KG1 (cell line): ENCODE measurements around the gene PTPRG.

Source experiments
- DNase-seq: peaks from one replicate; lab custom pipeline; 2025; lab: John Stamatoyannopoulos, UW

Gene PTPRG

DNA sequence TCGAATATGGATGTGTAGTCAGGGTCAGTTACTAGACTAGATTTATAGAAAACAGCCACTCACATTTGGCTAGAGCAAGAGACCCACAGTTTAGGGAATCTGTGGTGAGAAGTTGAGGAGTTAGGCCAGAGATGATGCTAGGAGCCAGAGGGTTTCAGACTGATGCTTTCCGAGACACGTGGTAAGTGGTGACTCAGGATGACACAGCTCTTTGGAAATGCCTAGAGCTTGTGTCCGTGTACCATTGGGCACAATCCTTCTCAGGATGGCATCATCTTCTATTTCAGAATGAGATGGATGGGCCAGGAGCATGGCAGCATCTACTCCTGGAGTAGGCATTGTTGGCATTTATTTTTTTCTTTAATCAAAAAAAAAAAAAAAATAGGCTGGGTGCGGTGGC, 28.5 kb downstream of the PTPRG start:
- no peak for DNase-seq

DNA sequence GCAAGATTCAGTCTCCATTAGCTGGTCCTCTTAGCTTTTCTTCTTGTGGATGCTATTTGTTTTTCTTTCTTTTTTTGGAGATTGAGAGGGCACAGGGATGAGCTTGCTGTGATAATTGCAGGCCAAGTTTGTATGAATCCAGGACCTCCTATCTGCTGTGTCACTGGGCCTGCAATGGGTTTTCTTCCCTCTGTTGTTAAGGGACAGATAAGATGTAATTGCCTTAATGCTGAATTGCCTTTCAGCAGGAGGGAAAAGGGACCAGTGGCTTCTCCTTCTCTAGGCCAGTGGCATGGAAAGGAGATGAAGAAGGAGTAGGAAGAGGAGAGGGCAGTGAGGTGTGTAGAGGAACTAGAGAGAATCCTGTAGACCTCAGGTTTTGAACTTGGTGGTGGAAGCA, 29.9 kb downstream of the PTPRG start:
- no peak for DNase-seq

DNA sequence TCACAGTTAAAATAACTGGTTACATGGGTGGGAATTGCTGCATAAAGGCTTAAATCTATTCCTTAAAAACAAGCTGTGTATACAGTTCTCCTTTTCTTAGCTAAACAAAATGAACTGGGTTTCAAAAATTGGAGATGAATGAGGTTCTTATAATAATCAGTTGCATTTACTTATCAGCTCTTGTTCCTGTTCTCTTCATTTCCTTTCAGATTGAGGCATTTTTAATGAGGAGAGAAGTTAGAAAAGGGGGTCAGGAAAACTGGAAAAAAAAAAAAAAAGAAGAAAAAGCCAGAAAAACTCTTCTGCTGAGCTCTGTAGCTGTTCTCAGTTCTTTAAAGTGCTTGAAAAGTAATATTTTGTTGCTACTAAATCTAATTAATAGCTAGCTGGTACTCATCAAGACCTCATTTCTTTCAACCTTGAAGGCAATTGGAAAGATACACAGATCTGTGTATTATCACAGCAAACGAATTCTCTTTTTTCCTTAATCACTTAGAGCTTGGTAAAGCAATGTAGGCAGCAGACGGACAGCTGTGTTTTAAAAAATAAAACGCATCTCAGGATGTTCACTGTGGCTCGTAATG, 32.2 kb downstream of the PTPRG start:
- no peak for DNase-seq

DNA sequence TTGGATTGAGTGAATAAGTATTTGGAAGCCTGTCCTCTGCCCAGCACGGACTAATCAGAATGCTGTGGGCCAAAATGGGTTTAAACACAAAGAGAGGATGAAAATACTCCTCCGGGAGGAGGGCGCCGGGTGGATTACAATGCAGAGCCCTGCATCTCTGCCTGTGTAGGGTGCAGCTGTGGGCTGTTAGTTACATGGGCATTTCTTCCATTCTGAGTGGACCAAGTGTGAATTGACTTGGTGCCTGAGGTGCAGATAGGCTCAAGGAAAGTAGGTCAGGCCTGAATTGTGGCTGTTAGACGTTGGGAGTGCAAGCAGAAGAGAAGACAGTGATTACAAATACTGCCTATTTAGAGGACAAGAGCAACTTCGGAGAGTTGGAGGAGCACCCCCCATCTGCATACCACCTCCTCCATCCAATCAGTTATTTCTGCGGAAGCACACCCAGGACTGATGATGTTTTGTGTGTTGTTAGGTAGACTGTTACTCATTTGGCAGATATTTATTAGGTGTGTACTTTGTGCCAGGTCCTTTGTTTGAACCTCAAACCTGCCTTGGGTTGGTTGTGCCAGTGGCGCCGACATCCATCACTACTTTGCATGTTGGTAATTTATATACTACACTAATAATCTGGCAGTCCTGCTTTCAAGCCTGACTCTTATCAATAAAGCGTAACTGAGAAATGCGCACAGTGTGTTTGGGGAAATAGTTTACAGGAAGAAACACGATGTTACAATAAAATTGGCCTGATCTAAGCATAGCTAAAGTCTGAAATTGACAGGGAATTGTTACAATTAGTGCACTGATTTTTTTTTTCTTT, 33.0 kb downstream of the PTPRG start:
- DNase-seq = no peak

DNA sequence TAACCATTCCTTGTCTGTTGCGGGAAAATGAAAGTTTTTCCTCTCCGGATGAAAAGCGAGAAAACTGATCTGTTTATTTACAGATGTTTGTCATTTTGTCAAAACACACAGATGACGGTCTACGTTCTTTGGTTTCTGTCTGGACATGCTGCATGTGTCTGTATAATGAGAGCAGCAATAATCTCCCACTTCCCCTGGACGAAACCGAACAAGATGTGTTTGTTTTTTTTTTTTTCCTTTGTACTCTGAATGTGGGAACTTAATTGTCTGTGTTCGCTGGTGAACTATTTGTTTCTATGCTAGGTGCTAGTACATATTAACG, 33.6 kb downstream of the PTPRG start:
- DNase-seq = no peak

DNA sequence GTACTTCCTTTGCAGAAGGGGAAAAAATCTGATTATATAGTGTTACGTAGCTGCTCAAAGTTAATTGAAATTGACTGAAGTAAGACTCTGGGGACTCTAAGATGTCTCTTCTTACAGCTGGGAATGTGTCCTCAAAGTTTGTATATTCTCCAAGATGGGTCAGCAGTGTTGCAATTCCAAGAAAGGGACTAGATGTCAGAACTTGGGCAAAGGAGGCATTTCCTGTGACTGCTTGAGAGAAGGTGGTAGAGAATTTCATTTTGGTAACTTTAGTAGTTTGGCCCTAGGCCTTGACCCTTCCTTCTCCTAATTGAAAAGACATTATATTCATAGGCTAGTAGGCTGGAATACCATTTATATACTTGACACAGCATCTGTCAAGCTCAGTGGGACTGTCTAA, 33.9 kb downstream of the PTPRG start:
- DNase-seq = no peak

DNA sequence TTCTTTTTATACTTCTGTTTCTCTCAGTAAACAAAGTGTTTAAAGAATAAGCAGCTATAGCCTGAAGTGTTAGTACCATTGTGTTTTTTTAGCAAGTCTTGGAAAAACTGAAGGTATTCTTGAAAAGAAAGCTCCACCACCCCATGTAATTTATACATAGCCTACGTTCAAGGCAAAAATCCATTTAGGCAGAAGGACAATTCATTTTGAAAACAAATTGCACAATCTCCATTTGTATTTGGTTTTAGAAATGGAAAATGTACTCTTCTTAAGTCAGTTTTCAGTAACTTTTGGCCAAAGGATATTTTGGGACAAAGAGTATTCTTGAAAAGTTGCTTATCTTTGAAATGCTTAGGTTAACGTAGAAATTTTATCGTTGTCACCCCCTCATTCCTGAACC, 34.5 kb downstream of the PTPRG start:
- DNase-seq = no peak

DNA sequence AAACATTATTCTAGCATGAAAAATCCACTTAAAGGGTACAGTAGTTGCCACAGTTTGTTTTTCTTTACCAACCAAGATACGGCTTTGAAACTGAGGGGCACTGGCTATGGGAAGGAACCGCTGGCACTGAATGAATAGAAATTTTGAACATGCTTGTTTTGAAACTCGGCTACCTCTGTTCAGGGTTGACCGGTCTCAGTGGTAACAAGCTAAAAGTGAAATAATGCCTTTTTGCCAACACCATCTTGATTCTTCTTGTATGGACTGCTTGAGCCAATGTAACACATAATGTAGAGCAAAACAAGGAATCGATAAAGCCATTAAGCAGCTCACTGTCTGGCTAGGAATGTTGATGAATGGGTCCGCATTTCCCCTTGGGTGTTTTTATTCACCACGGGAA, 36.5 kb downstream of the PTPRG start:
- DNase-seq = no peak

DNA sequence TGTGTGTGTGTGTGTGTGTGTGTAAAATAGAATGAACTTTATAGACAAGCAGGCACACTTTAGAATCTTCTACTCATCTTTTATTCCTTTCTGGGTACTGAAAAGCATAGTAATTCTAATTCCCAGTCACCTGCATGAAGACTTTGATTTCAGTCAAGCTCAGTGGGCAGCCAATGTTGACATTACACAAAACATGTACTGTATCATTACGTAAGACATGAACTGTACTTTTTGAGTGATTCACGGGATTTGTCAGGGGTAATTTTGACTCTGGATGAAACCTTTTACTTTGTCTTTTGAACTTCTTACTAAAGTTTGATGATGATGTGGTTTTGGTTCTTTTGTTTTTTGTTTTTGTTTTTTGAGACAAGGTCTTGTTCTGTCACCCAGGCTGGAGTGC, 38.8 kb downstream of the PTPRG start:
- no peak for DNase-seq

DNA sequence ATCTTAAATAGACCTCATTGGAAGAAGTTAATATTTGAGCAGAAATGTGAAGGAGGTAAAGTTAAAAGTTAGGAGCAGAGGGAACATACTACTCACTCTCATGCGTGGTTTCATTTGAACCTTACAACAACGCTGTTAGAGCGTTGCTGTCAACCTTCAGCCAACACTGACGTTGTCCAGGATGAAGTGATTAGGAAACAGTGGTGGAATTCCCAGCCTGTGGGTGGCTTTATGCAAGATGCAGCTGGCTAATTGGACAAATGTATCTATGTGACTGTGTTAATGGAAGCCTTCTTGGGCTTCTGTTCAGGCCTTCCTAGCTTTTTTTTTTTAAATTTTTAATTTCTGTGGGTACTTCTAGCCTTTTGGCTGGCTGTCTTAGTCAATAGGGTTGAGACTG, 40.5 kb downstream of the PTPRG start:
- no peak for DNase-seq

DNA sequence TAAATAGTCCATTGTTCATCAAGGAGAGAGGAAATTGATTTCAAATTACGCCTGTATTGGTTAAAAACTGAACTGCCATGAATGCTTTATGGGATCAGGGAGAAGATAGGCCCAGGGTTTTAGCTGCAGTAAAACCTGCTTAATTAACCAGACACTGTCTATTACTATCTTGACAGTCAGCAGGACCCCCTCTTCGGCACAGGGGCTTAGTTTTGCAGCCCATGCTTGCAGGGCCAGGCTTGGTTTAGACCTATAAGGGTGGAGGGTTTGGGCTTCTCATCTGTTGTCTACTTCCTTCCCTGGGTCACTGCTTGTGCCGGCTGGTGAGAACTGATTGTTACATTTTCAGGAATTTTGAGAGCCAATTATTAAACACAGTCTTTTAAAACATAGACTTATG, 41.1 kb downstream of the PTPRG start:
- DNase-seq = no peak

DNA sequence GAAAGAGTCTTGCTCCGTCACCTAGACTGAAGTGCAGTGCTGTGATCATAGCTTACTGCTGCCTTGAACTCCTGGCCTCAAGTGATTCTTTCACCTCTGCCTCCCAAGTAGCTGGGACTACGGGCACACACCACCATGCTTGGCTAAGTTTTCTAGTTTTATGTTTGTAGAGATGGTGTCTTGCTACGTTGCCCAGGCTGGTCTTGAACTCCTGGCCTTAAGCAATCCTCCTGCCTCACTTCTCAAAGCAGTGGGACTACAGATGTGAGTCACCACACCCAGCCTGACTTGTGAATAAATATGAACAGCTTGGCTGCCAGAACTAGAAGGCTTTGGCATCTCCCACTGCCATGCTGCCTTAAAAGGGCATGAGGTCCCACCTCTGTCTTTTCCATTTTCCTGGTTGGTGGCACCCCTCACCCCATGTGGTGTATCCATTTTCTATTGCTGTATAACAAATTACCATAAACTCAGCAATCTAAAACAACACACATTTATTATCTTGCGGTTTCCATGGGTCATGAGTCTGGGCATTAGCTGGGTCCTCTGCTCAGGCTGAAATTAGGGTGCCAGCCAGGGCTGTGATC, 44.3 kb downstream of the PTPRG start:
- DNase-seq = no peak

DNA sequence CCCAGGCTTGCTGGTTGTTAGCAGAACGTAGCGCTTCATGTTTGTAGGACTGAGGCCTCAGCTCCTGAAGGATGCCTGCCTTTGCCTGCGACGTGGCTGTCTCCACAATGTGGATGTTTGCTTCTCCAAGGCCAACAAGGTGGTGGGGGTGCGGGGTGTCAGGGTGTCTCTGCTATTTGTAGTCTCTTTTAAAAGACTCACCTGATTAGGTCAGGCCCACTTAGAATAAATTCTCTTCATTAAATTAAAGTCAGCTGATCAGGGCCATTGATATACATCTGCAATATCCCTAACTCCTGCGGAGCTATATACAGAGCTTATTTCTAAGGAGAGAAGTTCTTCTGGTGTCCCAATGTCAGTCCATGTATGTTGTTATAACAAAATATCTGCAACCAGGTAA, 44.8 kb downstream of the PTPRG start:
- no peak for DNase-seq

DNA sequence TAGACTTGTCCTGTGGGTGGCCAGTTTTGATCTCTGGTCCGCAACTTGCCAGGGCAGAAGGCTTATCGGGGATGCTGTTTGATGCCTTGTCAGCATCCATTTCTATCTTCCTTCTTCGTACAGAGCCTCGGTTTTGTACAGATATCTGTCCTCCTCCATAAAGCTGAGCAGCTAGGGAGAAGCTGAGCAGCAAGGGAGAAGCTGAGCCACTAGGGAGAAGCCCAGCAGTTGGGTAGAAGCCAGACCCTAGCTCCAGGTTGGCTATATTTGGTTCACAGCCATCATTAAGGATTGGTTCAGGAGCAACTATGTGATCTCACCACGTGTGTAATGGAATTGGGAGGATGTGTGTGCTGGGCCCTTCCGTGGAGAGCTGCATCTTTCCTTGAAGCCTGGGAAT, 46.7 kb downstream of the PTPRG start:
- DNase-seq = no peak

DNA sequence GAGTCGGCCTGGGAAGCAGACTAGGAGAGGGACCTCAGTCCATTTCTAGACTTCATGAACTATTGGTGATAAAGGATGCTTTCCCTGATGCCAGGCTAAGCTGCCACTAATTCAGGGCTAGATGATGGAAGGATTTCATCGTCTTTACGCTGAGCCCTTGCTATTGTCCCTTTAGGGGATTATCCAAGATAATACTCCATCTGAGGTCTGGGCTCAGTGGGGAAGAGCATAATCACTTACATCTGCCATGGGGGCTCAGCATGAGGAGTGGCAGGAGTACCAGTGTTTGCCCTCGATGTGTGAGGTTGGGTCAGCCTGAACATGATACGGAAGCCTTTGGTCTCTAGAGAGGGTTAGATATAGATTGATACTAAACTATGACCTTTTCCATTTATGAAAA, 47.3 kb downstream of the PTPRG start:
- no peak for DNase-seq

DNA sequence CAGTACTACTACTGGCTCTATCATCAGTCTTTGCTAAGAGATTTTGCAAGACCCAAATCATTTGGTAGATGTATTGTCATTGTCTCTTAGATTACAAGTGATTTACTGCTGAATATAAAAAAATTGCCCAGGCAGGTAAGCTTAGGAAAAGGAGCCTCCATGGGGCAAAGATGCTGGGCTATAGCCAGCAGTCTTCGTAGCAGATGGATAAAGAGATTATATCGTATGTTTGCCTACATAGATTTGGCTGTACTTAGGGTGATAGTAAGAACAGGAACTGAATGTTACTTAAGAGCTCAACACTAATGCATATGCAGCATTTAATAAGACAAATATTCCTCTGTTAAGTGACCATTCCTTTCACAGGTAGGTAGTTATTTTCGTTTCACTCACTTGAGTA, 48.9 kb downstream of the PTPRG start:
- no peak for DNase-seq

DNA sequence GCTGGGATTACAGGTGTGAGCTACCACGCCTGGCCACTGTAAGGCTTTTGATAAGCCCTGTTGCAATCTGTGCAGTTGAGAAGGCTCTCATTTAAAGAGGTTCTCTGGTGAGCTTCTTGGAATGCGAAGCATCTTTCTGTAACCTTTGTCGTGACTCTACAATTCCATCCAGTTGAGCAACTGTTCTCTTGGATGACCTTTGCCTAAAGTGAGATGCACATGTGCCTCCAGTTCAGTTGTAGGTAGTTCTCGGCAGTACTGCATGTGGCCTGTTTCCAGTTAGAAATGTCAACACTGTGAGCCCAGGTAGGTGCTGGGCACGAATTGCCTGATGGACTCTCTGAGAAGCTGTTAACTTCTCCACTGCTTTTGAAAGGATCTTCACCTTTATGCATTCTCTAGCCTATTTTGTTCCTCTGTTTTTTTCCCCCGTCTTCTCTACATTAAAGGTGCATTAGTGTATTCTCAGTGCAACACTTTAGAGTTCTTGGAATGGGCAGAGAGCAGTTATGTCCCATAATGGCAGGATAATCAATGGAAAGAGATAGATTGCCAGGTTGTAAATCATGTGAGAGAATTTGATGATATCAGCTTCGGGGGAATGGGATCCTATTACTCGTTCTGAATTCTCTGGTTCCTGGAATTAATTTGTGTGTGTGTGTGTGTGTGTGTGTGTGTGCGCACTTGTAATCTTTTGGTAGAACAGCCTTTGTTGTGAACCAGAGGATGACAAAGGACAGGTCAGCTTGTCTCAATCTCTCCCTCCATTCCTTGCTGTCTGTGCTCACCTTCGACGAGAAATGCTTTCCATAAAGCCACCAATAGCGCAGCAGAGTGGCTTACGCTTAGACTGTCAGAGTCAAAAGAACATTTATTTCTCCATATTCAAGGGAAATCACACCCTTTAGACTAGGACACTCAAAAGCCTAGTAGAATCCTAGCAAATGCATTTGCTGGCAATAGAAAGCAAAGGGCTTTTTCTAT, 51.1 kb downstream of the PTPRG start:
- DNase-seq = no peak

DNA sequence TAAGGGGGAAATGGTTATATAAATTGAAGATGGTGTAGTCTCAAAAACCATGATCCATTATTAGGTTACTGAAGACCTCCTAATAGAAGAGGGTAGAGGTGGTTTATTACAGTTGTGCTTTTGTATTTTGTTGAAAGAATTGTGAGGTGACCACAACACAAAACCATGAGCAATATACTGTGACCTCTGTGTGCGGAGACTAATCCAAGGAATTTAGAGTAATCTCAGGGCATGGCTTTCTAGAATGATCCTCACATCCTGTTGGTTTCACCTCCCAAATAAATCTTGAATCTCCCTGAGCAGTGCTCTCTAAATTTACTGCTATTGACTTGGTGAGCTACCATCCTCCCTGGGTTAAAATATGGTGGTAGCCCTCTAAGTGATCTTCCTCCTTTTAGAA, 52.3 kb downstream of the PTPRG start:
- no peak for DNase-seq

DNA sequence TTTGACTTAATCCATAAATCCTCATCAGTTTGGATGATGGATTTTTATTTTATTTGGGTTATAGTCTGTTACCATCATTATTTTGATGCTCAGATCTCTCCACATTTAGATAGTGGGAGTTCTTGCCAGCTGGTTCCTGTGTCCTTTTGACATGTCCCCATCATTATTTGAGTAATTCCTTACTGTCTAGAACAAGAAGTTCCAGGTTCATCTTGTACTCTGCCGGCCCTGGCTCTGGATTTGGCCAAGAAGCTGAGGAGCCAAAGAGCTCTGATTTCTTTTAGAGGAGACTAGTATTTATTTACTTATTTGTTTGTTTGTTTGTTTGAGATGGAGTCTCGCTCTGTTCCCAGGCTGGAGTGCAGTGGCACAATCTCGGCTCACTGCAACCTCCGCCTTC, 54.3 kb downstream of the PTPRG start:
- no peak for DNase-seq

DNA sequence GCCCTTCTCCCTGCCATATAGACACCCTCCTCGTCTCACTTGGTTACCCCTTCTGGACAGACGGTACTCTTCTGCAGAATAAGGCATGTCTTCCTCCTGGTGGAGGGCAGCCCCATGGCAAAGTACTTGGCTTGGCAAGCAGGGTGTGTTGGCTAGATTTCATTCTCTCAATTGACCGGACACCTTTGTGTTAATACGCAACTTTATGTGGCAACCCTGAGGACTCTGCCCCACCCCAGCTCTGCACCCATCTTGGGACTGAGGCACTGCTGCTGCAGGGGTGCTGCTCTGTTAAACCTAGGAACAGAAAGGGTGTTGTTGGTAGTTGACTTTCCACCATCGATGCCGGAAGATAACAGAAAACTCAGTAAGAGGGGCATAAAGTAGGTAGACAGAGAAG, 55.2 kb downstream of the PTPRG start:
- no peak for DNase-seq

DNA sequence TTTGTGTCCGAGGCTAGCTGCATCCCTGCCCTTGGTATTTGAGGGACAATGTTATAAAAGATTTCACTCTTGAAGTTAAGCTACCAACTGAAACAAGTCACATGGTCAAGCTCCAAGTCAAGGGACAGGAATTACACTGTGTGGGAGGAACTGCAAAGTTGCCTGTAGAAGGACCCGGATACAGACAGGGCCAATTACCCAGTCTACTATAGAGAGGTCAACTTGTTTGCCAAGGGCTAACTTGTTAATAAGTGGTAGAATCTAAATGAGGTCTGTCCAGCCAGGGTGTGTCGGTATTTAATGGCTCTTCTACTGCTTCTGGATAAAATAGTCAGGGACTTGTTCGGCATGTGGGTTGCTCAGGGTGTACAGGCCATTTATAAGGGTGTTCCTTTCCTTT, 55.7 kb downstream of the PTPRG start:
- DNase-seq = no peak

DNA sequence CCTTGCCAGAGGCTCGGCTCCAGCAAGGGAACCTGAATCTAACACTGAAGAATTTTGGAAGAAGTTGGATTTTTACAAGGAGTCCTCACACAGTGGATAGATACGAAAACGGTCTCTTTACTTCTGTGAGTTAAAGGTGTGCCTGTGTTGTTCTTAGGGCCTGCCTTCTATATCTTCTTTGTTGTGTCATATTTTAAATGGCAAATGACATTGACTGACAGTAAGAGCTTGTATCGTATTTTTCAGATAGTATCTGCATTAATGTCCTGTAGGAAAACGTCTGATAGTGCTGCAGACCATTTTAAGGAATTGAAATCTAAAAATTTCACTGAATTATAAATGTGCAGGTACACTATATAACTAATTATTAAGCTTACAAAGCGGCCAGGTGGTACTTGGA, 56.3 kb downstream of the PTPRG start:
- DNase-seq = no peak

DNA sequence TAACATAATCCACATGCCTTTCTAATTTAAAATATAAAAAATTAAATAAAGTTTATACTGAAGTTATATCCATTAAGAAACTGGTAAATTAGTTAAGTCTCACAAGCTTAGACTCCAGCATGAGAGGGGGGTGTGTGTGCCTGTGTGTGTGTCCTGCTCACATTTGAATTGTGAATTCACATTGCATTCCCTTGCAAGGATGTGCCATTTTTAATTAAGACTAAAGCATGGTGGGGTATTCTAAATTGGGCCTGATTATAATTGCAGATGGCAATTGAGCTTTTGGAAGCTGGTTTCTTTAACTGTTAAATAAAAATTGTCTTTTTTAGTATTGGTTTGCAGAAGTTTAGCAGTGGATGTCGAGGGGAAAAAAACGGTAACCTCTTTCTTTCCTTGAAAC, 56.9 kb downstream of the PTPRG start:
- no peak for DNase-seq
